Renal cortical epithelial cell (primary cell): ENCODE data around the gene ALCAM. TPM values are rescaled to one million over a fixed set of nuclear protein-coding genes. Genes with fewer than 3 reads are reported as not detected.
A peak's percentile ranks its signal among the peaks of the same experiment; 100 is the strongest.

Experiments
- DNase-seq: peaks from one replicate; pipeline ENCODE4 v3.0.0-alpha.2; 2011; ENCODE audit warnings: low read depth
- total RNA-seq: library from RNA; depleted of rRNA; stranded (reverse); fragments of >200 nt; gene quantifications from 2 replicates; pipeline ENCODE4 v1.2.3, GENCODE V29; 2014

The ALCAM gene
- 379 and 447 TPM in 2 replicates for total RNA-seq

DNA sequence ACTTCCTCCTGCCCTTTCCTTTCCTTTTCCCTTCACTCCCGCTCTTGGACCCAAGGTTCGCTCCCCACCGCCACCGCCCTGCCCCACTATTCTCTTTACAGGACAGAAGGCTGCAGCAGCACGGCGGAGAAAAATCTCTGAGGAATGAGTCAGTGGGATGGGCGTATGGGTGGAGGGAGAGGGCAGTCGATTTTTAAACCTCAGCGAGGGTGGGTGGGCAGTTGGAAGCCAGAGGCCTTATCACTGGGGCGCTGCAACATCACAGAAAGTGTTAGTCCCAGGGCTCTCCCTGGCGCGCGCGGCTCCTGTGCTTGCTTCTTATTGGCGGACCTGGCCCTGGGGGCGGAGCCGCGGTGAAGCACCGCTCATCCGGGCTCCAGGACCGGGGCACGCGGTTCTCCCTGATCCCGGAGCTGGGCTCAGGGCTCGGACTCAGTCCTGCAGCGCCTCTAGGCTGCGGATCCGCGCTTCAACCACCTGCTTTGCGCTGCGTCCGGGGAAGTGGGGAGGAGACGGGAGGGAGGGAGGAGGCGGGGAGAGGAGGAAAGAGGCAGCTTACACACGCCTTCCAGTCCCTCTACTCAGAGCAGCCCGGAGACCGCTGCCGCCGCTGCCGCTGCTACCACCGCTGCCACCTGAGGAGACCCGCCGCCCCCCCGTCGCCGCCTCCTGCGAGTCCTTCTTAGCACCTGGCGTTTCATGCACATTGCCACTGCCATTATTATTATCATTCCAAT lies at the start of gene ALCAM:
TSS of gene ALCAM (plus strand) at position 584 of the 737 bp plus-strand sequence.
- DNase-seq, result peak; percentile 96

DNA sequence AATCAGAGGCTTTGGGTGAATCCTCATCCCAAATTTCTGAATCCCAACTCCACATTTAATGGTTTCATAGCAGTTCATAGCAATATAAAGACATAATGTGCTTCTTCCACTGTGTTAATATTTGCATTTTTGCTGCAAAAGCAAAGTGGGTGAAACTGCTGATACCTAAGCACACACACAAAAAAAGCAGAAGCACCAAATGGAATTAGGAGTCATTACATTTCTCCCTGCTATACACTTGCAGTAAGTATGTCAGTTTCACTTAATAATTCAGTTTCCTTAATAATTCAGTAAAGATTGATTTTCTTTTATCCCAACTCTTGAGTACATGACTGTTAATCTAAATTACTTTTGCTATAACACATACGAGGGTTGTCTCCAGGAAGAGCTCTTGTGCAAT lies 48.9 kb upstream of the ALCAM start:
- no peak for DNase-seq

DNA sequence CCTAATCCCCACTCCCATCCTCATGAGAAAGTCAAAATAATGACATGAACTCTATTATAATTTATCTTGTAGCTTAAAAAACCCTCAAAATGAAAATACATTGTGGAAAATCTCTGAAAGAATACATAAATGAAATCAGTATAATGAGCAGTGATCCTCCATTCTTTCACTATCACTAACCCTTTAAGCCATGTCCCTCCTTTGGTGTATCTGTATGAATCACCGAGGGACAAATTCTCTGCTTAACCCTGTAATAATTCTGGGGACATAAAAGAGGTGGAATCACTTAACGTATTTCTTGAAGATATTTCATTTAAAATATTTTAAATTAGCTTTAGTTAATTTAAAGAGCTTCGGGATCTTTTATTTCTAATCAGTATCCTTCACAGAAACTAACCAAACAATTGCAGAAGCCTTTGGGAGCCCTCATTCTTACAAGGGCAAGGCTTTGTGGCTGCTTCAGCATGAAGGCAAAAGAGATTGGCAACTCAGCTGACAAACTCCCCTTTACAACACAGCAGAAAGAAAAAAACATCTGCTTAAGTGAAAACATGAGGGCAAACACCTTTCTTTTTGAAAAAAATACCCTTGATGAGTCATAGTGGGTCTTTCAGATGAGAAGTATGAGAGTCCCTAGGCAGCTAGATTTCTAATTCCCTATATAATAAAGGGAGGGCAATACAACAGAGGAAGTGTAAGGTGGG lies 44.0 kb upstream of the ALCAM start:
- peak; percentile 52 for DNase-seq

DNA sequence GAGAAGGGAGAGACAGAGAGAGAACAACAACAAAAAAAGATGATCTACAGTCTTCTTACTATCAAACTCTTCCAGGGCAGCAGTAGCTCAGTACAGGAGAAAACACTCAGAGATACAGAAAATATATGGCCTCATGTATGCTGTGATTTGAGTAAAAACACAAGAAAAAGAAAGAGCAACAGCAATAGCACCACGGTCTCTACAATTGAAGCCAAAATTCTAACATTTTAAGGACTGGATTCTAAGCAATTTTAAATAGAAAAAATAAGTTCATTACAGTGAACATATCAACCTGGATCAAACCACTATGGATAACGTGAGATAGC lies 43.5 kb upstream of the ALCAM start:
- DNase-seq, result no peak

DNA sequence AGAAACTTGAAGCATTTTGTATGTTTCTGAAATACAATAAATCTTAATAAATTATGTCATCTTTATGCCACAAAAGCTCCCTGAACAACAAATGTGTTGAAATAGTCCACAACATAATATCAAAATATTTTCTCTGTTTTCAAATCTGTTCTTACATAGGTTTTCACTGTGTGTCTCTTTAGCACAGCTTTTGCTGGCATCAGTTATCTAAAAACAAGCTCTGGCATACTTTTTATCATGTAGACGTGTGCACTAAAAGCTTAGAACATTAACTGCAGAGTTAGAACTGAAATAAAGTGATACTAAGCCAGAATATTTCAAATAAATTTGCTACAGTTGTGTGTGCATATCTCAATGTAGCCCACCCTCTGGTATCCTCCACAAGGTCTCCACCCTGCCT lies 41.8 kb upstream of the ALCAM start:
- DNase-seq, result no peak

DNA sequence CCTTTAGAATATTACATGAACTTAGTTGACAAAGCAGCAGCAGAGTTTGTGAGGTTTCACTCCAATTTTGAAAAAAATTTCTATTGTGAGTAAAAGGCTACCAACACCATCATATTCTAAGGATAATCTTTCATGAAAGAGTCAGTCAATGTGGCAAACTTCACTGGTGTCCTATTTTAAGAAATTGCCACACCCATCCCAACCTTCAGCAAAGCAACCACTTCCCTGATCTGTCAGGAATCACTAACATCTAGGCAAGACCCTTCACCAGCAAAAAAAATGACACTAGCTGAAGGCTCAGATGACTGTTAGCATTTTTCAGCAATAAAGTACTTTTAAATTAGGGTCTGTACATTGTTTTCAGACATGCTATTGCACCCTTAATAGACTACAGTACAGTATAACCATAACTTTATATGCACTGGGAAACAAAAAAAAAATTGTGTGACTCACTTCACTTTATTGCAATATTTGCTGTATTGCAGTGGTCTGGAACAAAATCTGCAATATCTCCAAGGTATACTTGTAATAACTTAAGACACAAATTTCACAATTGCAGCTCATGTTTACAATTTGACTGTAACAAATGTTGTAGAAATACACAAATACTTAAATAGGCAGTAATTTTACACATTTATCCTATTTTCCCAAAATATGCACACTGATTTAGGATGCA lies 38.9 kb upstream of the ALCAM start:
- DNase-seq, result no peak

DNA sequence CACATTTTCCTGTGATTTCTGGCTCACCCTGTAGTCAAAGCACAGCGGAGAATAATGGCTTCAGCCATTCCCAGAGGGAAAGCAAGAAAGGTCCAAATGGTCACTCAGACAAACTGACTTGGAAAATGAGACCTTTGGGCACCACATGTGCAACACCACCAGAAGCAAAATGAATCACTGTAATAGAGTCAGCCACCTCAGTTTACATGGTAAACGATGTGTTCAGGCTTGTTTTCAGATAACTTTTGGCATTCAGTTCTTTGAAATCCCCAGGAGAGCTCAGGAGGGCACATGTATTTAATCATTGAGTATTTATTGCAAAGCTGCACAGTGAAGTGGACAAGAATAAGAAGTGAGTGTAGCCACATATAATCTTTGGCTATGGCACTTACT lies 38.4 kb upstream of the ALCAM start:
- DNase-seq, result no peak

DNA sequence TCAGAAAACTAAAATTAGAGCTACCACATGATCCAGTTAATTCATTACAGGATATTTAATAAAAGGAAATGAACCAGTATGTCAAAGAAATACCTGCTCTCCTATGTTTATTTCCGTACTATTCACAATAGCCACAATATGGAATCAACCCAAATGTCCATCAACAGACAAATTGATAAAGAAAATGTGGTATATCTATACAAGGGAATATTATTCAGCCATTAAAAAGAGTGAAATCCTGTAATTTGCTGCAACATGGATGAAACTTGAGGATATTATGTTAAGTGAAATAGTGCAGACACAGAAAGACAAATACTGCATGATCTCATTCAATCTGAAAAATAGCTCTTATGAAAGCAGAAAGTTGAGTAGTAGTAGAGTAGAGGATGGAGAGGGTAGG lies 33.7 kb upstream of the ALCAM start:
- DNase-seq, result no peak

DNA sequence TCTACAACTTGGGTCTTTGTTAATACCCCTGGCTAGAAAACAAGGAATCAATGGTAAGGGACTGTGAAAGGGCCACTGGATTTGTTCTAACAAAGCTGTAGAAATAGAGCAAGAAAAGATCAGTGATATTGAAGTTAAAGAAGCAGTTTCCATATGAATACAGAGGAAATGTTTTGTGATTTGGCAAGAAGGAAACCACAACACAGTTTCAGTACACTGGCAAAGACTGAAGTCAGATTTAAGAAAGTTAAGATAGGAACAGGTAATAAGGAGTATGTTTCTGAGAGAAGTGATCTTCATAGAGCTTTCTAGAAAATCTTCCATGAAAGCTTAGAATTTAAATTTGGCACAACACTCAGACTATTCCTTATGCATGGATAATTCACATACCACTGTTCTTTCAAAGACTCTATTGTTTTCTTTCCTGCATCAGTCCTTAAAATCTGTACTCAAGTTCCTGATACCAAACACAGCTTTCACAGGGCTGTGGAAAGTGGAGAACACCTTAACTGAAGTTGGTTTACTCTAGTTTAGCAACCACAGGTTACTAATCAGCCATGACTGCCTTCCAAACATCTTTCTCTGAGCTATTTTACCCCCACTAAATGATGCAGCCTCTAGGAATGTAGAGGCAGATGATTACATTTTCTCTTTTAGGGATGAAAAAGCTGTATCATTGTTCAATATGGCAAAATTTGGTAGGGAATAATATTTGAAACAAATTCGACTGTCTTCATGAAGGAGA lies 32.4 kb upstream of the ALCAM start:
- DNase-seq, result peak; percentile 85

DNA sequence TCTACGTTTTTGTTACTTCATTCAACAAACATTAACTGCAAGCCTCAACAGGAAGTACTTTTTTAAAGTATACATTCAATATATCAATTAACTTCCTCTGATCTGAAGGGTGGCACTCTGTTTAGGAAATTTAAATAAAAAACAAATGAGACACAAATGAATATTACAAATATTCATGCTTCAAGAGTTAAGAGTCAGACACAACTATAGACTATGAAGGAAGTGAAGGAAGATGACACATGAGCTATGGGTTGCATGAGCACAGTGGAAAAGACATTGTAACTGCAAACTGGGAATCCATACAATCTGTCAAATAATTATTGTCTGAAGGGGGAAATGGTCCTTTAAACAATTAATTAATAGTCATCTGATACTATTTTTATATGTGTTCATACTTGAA lies 26.8 kb upstream of the ALCAM start:
- no peak for DNase-seq

DNA sequence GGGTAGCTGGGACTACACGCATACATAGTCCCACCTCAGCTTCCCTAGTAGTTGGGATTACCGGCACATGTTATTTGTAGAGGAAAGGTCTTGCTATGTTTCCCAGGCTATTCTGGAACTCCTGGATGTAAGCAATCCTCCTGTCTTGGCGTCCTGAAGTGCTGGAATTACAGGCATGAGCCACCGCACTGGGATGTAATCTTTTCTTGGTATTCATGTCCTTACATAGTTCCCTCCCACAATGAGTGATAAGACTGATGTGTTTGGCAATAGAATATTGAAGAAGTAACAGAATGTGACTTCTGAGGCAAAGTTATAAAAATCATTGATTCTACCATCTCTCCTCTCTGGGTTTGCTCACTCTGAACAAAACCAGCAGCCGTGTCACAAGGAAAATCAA lies 22.7 kb upstream of the ALCAM start:
- no peak for DNase-seq

DNA sequence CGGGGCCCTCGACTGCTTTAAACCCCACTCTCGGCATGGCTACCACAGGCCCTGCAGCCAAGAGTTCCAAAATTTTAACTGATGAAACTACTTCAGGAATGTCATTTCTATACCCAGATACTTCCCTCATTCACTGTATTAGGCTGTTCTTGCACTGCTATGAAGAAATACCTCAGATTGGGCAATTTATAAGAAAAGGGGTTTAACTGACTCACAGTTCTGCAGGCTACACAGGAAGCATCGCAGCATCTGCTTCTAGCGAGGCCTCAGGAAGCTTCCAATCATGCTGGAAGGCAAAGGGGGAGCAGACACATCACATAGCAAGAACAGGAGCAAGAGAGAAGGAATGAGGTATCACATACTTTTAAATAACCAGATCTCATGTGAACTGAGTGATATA lies 21.6 kb upstream of the ALCAM start:
- DNase-seq, result no peak

DNA sequence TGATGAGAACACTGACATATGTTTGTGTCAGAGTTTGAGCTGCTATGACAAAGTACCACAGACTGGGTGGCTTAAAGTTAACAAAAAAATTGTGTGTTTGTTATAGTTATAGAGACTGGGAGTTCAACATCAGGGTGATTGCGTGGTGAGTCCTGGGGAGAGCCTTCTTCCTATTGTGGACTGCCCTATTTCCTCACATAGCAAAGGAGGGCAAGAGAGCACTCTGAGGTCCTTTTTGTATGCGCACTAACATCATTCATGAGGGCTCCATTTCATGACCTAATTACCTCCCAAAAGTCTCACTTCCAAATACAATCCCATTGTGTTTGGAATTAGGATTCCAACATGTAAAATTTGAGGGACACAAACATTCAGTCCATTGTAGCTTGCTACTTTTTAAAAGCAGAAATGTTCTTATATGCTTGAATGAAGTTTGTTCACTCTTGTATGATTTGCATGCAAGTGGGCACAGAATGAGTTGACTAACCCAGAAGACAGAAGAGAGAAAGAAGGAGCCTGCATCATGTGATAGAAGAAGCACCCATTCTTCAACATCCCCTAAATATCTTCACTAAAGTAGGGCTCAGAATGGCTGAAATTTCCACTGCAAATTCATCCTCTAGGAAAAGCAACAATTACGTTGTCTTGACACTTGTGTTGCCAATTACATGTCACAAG lies 18.9 kb upstream of the ALCAM start:
- DNase-seq, result no peak

DNA sequence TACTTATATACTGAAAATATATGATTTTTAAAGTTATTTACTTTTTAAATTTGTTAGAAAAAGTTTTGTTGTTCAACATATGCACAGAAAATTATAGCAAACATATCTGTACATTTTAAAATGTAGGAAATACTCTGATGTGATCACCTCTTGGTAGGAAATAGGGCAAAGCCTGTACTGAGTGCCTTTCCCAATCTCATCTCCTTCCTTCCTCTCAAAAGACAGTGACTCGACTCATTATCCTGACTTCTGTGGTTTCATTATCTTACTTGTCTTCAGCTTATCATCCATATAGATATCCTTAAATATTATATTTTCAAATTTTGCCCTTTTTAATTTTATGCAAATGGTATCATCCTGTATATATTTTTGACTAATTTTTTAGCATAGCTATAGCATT lies 18.4 kb upstream of the ALCAM start:
- no peak for DNase-seq

DNA sequence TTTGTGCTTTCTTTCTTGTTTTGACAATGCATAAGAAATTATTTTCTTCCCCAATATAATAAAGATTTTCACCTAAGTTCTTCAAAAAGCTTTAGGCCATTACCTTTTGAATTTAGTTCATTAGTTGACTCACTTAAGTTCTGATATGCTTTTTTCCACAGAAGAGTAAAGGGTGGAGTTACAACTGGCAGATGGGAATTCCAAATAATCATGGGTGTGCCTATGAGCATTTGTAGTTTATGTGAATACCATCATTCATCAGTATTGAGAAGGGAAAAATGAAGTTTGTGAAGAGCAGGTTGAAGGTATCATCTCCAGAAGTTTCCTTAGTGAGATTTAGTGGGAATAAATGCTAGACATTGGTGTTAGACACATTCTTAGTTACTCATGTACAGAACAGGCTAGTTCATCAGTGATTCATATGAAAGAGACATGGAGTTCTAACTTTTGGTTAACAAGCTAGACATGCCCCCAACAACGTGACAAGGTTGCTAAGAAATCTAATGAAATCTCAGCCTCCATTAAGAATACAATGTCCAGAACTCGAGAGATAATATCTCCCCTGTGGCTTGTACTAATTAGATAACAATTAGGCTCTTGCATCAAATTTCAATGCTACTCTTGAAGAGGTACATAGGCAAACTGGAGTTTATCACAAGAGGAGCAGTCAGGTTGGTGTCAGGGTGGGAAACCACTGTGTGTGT lies 16.9 kb upstream of the ALCAM start:
- no peak for DNase-seq

DNA sequence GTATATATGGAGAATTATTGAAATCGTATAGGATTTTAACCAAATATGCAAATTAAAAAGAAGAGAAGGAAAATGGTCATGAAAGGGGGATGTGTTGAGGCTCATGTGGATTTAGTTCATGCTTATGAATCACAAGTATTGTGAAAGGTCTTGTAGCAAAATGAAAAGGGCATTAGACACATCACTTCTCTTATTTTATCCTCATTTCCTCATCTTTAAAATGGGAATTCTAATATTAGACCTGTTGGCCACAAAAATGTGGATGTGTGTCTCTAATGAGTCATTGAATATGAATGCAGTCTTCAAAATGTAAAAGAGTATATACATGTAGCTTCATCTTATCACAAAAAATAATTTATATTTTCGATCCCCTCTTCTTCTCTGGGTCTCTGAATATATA lies 14.9 kb upstream of the ALCAM start:
- DNase-seq, result peak; percentile 37

DNA sequence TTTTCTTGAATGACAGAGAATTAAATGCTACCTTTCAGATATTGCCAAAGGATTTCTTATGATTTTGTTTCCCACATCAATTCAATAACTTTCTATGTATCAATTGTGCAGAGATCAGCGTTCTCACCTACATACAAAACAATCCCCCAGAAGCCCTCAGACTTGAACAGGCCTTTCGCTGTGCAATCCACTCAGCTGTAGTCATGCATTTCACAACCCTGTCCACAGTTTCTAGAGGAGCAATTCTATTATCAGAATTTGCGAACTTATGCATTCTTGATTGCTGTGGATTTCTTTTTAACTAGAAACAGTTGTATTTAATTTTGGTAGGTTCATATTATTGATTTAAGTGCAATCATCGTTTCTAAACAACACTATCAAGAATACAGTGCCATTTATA lies 13.7 kb upstream of the ALCAM start:
- DNase-seq, result no peak

DNA sequence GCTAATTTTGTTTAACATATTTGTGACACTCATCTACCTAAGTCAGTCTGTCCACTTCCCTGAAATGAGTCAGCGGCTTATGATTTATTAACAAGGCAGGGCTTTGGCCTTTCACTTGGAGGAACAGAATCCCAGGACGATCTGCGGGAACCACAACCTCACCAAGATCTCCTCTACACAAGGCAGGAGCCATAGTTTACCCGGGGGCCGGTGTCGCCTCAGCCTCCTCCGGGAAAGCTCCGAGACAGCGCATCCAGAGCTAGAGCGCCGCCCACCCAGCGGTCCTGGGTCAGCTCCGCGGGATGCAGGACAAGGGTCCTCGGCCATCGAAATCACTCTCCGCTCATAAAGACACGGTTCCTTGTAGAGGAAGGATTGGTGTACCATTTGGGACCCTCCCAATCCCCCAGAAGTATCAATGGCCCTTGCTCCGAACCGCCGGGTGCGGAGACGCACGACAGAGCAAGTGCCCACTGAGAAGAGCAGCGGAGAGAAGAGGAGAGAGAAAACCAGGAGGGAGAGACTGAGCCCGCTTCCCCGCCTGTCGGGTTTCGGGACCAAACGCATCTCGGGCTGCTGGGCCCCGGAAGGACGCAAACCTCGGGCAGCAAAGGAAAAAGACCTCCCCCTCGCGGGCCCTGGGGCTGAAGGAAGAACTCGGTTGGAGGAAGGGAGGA lies 13.1 kb upstream of the ALCAM start:
- DNase-seq, result peak; percentile 76

DNA sequence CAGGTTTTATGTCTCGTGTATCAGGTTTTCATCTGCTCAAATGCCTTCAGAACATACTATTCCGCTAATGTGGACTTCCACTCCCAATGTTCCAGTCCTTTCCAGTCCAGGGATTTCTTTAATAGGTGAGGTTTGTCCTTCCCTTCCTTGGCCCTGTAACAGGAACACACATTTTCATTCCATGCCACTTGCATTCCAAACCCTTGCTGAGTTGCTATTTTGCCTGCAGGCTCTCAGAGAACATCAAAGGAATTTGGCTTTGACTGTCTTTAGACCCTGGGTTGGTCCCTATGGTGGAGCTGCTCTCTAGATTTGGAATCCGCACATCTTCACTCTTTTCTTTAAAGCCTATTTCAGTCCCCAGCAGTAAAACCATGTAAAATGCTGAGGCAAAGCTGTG lies 12.3 kb upstream of the ALCAM start:
- peak; percentile 85 for DNase-seq

DNA sequence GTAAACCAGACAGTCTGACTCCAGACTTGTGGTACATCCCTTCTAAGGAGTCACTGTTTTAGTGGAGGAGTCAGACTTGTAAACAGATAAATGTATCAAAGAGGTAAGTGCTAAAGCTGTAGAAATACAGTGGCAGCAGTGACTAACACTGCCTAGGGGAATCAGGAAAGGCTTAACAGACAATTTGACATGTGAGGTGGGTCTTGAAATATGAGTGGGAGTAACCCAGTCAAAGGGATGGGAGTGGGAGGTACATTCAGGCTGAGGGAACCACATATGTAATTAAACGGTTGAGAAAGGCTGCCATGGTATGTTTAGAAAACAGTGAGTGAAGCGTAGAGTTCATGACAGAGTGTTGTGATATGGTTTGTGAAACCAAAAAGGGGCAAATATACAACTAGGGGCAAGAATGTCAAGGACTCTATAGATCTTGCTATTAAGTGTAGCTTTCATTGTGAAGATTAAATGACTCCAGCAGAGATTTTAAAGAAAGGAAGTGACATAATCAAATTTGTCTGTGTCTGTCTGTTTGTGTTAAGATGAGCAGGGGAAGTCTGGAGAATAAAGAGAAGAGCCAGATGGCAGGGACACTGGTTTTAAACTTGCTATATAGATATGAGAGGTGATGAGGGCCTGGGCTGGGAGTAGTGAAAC lies 11.2 kb upstream of the ALCAM start:
- DNase-seq, result peak; percentile 56
